Progenitor cell of endocrine pancreas (in vitro differentiated cells): ENCODE measurements around the gene TEC. TPM values are rescaled to one million over a fixed set of nuclear protein-coding genes. Genes with fewer than 3 reads are reported as not detected.

Experiments
- DNase-seq: peaks from one replicate; pipeline ENCODE4 v3.0.0; 2021; ENCODE audit warnings: low spot score; ENCODE audit not compliant: unreplicated experiment
- H3K27ac Mint-ChIP-seq: 2 replicates; pipeline ENCODE4 v1.8.0; 2021; ENCODE audit warnings: mild to moderate bottlenecking, moderate library complexity, mixed read lengths
- H3K27me3 Mint-ChIP-seq: 2 replicates; pipeline ENCODE4 v1.8.0; 2021; ENCODE audit warnings: mixed read lengths
- H3K36me3 Mint-ChIP-seq: 2 replicates; pipeline ENCODE4 v1.8.0; 2022; ENCODE audit warnings: mixed read lengths; ENCODE audit not compliant: insufficient read depth
- H3K4me1 Mint-ChIP-seq: 2 replicates; pipeline ENCODE4 v1.8.0; 2021; ENCODE audit warnings: low read depth, mixed read lengths
- H3K4me3 Mint-ChIP-seq: 2 replicates; pipeline ENCODE4 v1.8.0; 2021; ENCODE audit warnings: low read depth, mild to moderate bottlenecking, moderate library complexity, mixed read lengths
- H3K9me3 Mint-ChIP-seq: 2 replicates; pipeline ENCODE4 v1.8.0; 2021; ENCODE audit warnings: low read depth, mixed read lengths
- CTCF ChIP-seq: fragments of 200-600 bp; sonication (generic); IDR thresholded peaks from one replicate; pipeline ENCODE4 v1.5.0; 2021; ENCODE audit warnings: antibody characterized with exemption, mild to moderate bottlenecking; ENCODE audit not compliant: unreplicated experiment
- total RNA-seq: library from RNA; stranded (reverse); gene quantifications from 2 replicates; pipeline ENCODE4 v1.2.1, GENCODE V29; 2021

TEC gene
- total RNA-seq, 1 donor from 2014 or later, result 3.4 TPM

- H3K36me3 Mint-ChIP-seq, result no peaks in the 10 kb centered on the region
Measured at GRCh38 chr4:48110452-48110978, 159.1 kb downstream of the TEC start.

GRCh38 chr4:48109413-48110263, 160.0 kb downstream of the TEC start:
- DNase-seq, result no peak
- H3K27ac Mint-ChIP-seq, result peak overlapping the region; percentile 33

More at GRCh38 chr4:48110452-48110978, 159.1 kb downstream of the TEC start:
- TF ChIP-seq CTCF, result no peak
- no peaks in the 10 kb centered on the region for H3K27me3 Mint-ChIP-seq
- no peak for DNase-seq
- no peak overlapping the region for H3K27ac Mint-ChIP-seq
- H3K4me1 Mint-ChIP-seq, result peaks cover 46% of the 10 kb centered on the region
- peaks cover 3% of the 10 kb centered on the region for H3K9me3 Mint-ChIP-seq
- no peak overlapping the region for H3K4me3 Mint-ChIP-seq

GRCh38 chr4:48108309-48109073, 161.1 kb downstream of the TEC start:
- no peak overlapping the region for H3K4me3 Mint-ChIP-seq
- H3K36me3 Mint-ChIP-seq, result no peaks in the 10 kb centered on the region
- no peaks in the 10 kb centered on the region for H3K27me3 Mint-ChIP-seq
- no peak overlapping the region for H3K27ac Mint-ChIP-seq
- H3K4me1 Mint-ChIP-seq, result peaks cover 35% of the 10 kb centered on the region
- peaks cover 3% of the 10 kb centered on the region for H3K9me3 Mint-ChIP-seq
- DNase-seq, result no peak
- no peak for TF ChIP-seq CTCF

More at GRCh38 chr4:48109413-48110263, 160.0 kb downstream of the TEC start:
- no peaks in the 10 kb centered on the region for H3K27me3 Mint-ChIP-seq
- no peaks in the 10 kb centered on the region for H3K36me3 Mint-ChIP-seq
- H3K4me3 Mint-ChIP-seq, result no peak overlapping the region
- TF ChIP-seq CTCF, result peak; percentile 64
- H3K9me3 Mint-ChIP-seq, result peaks cover 3% of the 10 kb centered on the region
- peaks cover 45% of the 10 kb centered on the region for H3K4me1 Mint-ChIP-seq

- no peaks in the 10 kb centered on the region for H3K27me3 Mint-ChIP-seq
- no peak overlapping the region for H3K27ac Mint-ChIP-seq
- no peak overlapping the region for H3K4me3 Mint-ChIP-seq
- H3K9me3 Mint-ChIP-seq, result peaks cover 3% of the 10 kb centered on the region
- no peaks in the 10 kb centered on the region for H3K36me3 Mint-ChIP-seq
- no peak for TF ChIP-seq CTCF
- DNase-seq, result no peak
- peaks cover 13% of the 10 kb centered on the region for H3K4me1 Mint-ChIP-seq
Measured at GRCh38 chr4:48105230-48105629, 164.4 kb downstream of the TEC start.

- H3K4me3 Mint-ChIP-seq, result no peak overlapping the region
- H3K36me3 Mint-ChIP-seq, result no peaks in the 10 kb centered on the region
- H3K27me3 Mint-ChIP-seq, result no peaks in the 10 kb centered on the region
- TF ChIP-seq CTCF, result no peak
- DNase-seq, result no peak
- H3K9me3 Mint-ChIP-seq, result peaks cover 6% of the 10 kb centered on the region
- H3K4me1 Mint-ChIP-seq, result peaks cover 6% of the 10 kb centered on the region
- H3K27ac Mint-ChIP-seq, result no peak overlapping the region
Measured at GRCh38 chr4:48103483-48104139, 166.0 kb downstream of the TEC start.
